SK-N-MC (cell line): ENCODE measurements around the gene CHEK2.
A peak's percentile ranks its signal among the peaks of the same experiment; 100 is the strongest.

Experiments
- DNase-seq: peaks from one replicate; pipeline ENCODE4 v3.0.0-alpha.2; 2011; ENCODE audit warnings: low read depth, low spot score
- H3K27ac ChIP-seq: fragments of 200-600 bp; sonication (generic); 2 replicates; pipeline ENCODE4 v1.5.1; 2016; ENCODE audit warnings: mixed run types
- H3K36me3 ChIP-seq: fragments of 200-600 bp; sonication (generic); 2 replicates; pipeline ENCODE4 v1.6.1; 2017; ENCODE audit warnings: antibody characterized with exemption, low read length, mixed read lengths; ENCODE audit not compliant: insufficient read depth
- H3K4me3 ChIP-seq: fragments of 200-600 bp; sonication (generic); 2 replicates; pipeline ENCODE4 v1.5.1; 2016
- H3K9ac ChIP-seq: fragments of 200-600 bp; sonication (generic); 2 replicates; pipeline ENCODE4 v1.8.0; 2017; ENCODE audit warnings: mixed run types, mixed read lengths; ENCODE audit not compliant: insufficient read length
- H3K9me3 ChIP-seq: fragments of 200-600 bp; sonication (generic); 2 replicates; pipeline ENCODE4 v1.6.1; 2017; ENCODE audit warnings: low read depth, mild to moderate bottlenecking, antibody characterized with exemption, low read length, moderate library complexity, mixed read lengths
- EZH2 ChIP-seq: fragments of 200-600 bp; sonication (generic); IDR thresholded peaks from one replicate; pipeline ENCODE4 v1.6.1; 2017; ENCODE audit warnings: antibody characterized with exemption
- FOXP2 ChIP-seq: optimal IDR thresholded peaks from 2 replicates; pipeline ENCODE3; 2011; ENCODE audit warnings: mild to moderate bottlenecking, moderate library complexity; ENCODE audit not compliant: insufficient read depth; ENCODE audit errors: extremely low read length, control extremely low read depth
- POLR2AphosphoS5 ChIP-seq: IDR thresholded peaks from 2 replicates; pipeline ENCODE4 v1.6.1; 2012; ENCODE audit warnings: mild to moderate bottlenecking, low read depth, low read length, borderline replicate concordance

The CHEK2 gene

GRCh38 chr22:28730179-28730578 is 11.4 kb downstream of the CHEK2 start:
- no peak overlapping the region for H3K27ac ChIP-seq
- no peak for DNase-seq
- H3K9ac ChIP-seq: no peak overlapping the region
- H3K36me3 ChIP-seq: peaks cover 28% of the 10 kb centered on the region
- no peak overlapping the region for H3K4me3 ChIP-seq
- TF ChIP-seq POLR2AphosphoS5 (no peak), EZH2 (no peak), FOXP2 (no peak)
- H3K9me3 ChIP-seq: no peaks in the 10 kb centered on the region

- peaks cover 35% of the 10 kb centered on the region for H3K36me3 ChIP-seq
- TF ChIP-seq EZH2: no peak
- TF ChIP-seq POLR2AphosphoS5: no peak
- no peak for TF ChIP-seq FOXP2
These were observed 12.9 kb downstream of the CHEK2 start for GRCh38 chr22:28728621-28729313.

GRCh38 chr22:28728002-28728401 is 13.6 kb downstream of the CHEK2 start:
- no peak overlapping the region for H3K27ac ChIP-seq
- H3K9ac ChIP-seq: no peak overlapping the region
- no peak overlapping the region for H3K4me3 ChIP-seq
- H3K9me3 ChIP-seq: no peaks in the 10 kb centered on the region
- H3K36me3 ChIP-seq: peaks cover 33% of the 10 kb centered on the region
- TF ChIP-seq EZH2: no peak
- TF ChIP-seq POLR2AphosphoS5: no peak
- no peak for TF ChIP-seq FOXP2
- no peak for DNase-seq

More at GRCh38 chr22:28728621-28729313, 12.9 kb downstream of the CHEK2 start:
- no peak overlapping the region for H3K4me3 ChIP-seq
- no peak for DNase-seq
- H3K9ac ChIP-seq: no peak overlapping the region
- no peak overlapping the region for H3K27ac ChIP-seq
- no peaks in the 10 kb centered on the region for H3K9me3 ChIP-seq

GRCh38 chr22:28718044-28718443 is 23.6 kb downstream of the CHEK2 start:
- Histone ChIP-seq H3K9me3 (no peaks in the 10 kb centered on the region), H3K4me3 (no peak overlapping the region), H3K36me3 (peaks cover 36% of the 10 kb centered on the region), H3K27ac (no peak overlapping the region), H3K9ac (no peak overlapping the region)
- TF ChIP-seq FOXP2 (no peak), EZH2 (no peak), POLR2AphosphoS5 (no peak)
- no peak for DNase-seq

- Histone ChIP-seq H3K9ac (no peak overlapping the region), H3K27ac (no peak overlapping the region), H3K36me3 (peaks cover 29% of the 10 kb centered on the region), H3K9me3 (no peaks in the 10 kb centered on the region), H3K4me3 (no peak overlapping the region)
- TF ChIP-seq POLR2AphosphoS5 (no peak), FOXP2 (no peak), EZH2 (no peak)
- DNase-seq: no peak
These were observed 24.9 kb downstream of the CHEK2 start for GRCh38 chr22:28716686-28717085.

GRCh38 chr22:28715611-28716010 is 26.0 kb downstream of the CHEK2 start:
- no peak overlapping the region for H3K27ac ChIP-seq
- H3K9me3 ChIP-seq: no peaks in the 10 kb centered on the region
- TF ChIP-seq EZH2: no peak
- no peak for TF ChIP-seq FOXP2
- no peak overlapping the region for H3K4me3 ChIP-seq
- no peak for DNase-seq
- no peak overlapping the region for H3K9ac ChIP-seq
- peaks cover 25% of the 10 kb centered on the region for H3K36me3 ChIP-seq

- Histone ChIP-seq H3K27ac (no peak overlapping the region), H3K4me3 (no peak overlapping the region), H3K9me3 (no peaks in the 10 kb centered on the region), H3K36me3 (peaks cover 25% of the 10 kb centered on the region), H3K9ac (no peak overlapping the region)
- DNase-seq: no peak
- TF ChIP-seq FOXP2 (no peak), EZH2 (no peak), POLR2AphosphoS5 (no peak)
These were observed 27.5 kb downstream of the CHEK2 start for GRCh38 chr22:28714043-28714628.

- no peak overlapping the region for H3K9ac ChIP-seq
- peaks cover 20% of the 10 kb centered on the region for H3K36me3 ChIP-seq
- peak; percentile 53 for DNase-seq
- no peaks in the 10 kb centered on the region for H3K9me3 ChIP-seq
- peak overlapping the region; percentile 92 for H3K27ac ChIP-seq
- TF ChIP-seq FOXP2 (no peak), POLR2AphosphoS5 (no peak), EZH2 (no peak)
- H3K4me3 ChIP-seq: peak overlapping the region; percentile 53
These were observed 29.5 kb downstream of the CHEK2 start for GRCh38 chr22:28711820-28712777.
